Stimulated activated CD8-positive, alpha-beta memory T cell treated with anti-CD3 and anti-CD28 coated beads, Interleukin-7, amount 100 ng/mL, for 24 hours (primary cell): ENCODE results near the gene ALDH7A1.
"Not testable (repeated sequence)": the region's sequence is repeated elsewhere in the genome, so short reads cannot be mapped to it uniquely, and the experiment has no call there.

ENCODE experiments used
- DNase-seq: peaks from one replicate; pipeline ENCODE4 v3.0.0-alpha.2; 2020; ENCODE audit warnings: low read depth

The ALDH7A1 gene

DNA sequence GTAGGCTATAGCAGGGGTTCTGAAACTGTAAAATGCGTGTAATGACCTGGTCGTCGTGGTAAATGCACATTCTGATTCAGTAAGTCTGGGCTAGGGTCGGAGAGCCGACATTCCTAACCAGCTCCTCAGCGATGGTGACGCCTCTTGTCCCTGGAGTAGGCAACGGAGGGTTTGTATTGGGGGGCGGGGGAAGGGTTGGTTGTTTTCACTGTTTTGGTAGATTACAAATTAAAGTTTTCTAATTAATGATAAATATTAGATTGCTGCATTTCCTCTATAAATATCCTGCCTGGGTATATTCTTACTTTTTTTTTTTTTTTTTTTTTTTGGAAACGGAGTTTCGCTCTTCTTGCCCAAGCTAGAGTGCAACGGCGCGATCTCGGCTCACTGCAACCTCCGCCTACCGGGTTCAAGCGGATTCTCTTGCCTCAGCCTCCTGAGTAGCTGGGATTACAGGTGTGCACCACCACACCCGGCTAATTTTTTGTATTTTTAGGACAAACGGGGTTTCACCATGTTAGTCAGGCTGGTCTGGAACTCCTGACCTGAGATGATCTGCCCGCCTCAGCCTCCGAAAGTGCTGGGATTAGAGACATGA lies 566 bp upstream of the ALDH7A1 start:
- no peak for DNase-seq

DNA sequence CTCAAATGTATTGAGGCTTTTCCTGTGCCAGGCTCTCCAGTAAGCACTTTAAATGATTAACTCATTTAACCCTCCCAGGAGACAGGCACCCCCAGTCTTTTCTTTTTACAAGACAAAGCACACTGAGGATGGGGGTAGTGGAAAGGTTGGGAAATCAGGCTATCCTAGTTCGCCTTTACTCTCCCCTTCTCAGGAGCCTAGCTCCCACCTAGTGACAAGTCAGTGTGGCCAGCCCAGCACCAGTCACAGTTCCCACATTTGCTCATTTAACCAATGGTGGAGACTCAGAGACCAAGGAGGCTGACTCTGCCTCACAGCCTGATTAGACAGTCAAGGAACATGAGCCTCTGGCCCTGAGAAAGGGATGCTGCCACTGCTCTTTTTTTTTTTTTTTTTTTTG lies 3.5 kb downstream of the ALDH7A1 start:
- no peak for DNase-seq

DNA sequence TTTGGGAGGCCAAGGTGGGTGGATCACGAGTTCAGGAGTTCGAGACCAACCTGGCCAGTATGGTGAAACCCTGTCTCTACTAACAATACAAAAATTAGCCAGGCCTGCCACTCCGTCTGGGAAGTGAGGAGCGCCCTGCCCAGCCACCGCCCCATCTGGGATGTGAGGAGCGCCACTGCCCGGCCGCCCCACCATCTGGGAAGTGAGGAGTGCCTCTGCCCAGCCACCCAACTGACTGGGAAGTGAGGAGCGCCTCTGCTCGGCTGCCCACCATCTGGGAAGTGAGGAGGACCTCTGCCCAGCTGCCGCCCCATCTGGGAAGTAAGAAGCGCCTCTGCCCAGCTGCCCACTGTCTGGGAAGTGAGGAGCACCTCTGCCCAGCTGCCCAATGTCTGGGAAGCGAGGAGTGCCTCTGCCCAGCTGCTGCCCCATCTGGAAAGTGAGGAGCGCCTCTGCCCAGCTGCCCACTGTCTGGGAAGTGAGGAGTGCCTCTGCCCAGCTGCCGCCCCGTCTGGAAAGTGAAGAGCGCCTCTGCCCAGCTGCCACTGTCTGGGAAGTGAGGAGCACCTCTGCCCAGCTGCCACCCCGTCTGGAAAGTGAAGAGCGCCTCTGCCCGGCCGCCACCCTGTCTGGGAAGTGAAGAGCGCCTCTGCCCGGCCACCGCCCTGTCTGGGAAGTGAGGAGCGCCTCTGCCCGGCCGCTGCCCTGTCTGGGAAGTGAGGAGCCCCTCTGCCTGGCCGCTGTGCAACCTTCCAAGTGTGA lies 5.3 kb downstream of the ALDH7A1 start:
- DNase-seq = no peak

DNA sequence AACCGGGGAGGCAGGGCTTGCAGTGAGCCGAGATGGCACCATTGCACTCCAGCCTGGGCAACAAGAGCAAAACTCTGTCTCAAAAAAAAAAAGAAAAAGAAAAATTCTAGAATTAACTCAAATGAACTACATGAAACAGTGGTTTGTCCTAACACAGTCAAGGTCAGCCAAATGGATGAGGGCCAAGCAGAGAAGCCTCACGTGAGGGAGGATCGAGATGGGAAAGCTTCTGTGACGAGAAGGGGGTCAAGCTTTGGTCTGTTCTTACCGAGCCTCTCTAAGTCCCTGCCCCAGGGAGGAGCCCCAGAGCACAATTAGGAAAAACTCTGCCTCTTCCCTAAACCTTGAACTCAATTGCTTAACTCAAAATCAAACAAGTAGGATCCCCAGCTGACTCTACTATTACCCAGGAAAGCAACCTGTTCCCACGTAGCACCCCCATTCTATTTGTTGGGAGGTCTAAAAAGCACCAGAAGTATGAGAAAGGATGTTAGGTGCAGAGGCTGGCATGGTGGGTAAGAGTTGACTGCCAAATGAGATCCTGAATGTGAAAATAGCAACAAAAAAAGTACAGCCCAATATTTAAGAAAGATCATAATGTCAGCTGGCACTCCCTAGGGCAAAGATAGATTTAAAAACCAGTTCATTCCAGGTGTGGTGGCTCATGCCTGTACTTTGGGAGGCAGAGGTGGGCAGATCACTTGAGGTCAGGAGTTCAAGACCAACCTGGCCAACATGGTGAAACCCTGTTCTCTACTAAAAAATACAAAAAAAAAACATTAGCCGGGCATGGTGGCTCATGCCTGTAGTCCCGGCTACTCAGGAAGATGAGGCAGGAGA lies 7.2 kb downstream of the ALDH7A1 start:
- DNase-seq = no peak

DNA sequence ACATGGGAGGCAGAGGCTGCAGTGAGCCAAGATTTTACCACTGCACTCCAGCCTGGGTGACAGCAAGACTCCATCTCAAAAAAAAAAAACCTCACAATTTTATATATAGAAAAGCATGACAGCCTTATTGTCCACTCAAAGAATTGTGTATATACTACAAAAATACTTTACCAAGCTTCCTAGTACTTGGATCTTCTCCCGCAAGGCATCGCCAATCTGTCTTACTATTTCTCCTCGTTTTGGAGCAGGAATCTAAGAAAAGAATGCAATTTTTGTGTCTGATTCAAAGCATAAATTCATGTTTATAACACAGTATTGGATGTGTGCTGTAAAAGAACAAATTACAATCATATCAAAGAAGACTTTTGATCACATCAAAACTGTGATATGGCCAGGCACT lies 11.3 kb downstream of the ALDH7A1 start:
- no peak for DNase-seq

DNA sequence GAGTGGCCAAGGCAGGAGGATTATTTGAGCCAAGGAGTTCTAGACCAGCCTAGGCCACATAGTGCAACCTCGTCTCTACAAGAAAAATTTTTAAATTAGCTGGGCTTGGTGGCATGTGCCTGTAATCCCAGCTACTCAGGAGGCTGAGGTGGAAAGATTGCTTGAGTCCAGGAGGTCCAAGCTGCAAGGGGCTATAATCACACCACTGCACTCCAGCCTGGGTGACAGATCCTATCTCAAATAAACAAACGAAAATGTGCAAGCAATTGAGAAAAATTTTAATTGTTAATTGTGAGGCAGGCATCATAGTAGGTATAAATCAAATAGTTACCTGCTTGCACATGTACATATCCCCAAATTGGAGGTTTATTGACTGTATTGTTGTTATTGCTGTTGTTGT lies 15.3 kb downstream of the ALDH7A1 start:
- DNase-seq = no peak

DNA sequence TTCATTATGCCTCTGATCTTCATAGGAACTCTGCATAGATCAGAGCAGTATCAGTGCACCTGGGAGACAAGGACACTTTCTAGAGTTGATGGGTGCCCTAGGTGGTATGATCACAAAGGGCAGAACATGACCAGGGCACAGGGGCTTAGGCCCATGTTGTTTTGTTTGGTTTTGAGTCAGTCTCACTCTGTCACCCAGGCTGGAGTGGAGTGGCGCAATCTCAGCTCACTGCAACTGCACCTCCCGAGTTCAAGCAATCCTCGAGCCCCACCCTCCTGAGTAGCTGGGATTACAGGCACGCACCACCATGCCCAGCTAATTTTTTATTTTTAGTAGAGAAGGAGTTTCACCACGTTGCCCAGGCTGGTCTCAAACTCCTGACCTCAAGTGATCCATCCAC lies 17.6 kb downstream of the ALDH7A1 start:
- DNase-seq = no peak

DNA sequence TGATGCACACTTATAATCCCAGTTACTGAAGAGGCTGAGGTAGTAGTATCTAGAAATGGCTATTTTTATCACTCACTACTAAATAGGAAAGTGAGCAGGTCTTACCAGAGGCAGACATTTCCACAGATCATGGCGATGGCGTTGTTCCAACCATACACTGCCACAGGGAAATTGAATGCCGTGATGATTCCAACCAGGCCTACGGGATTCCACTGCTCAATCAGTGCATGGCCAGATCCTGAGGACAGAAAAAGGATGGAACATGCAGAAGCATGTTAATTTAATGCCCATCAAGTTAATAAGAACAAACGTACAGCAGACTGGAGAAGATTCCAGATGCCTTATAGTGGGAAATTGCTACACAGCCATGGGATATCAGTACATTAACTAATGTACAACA lies 18.0 kb downstream of the ALDH7A1 start:
- no peak for DNase-seq

DNA sequence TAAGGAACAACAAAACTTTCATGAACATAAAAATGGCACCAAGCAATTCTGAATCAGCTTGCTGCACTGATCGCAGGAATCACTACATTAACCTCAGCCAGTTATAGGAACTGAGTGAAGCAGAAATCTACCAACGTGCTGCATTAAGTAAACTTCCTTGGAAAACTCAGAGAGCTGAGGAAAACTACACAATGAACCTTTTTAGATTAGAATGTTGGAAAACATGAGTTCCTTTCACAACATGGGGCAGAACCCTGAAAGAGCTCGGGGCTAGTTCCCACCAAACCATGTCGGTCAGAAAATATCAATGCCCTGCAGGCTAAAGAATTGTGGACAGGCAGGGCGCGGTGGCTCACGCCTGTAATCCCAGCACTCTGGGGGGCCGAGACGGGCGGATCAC lies 19.4 kb downstream of the ALDH7A1 start:
- no peak for DNase-seq

DNA sequence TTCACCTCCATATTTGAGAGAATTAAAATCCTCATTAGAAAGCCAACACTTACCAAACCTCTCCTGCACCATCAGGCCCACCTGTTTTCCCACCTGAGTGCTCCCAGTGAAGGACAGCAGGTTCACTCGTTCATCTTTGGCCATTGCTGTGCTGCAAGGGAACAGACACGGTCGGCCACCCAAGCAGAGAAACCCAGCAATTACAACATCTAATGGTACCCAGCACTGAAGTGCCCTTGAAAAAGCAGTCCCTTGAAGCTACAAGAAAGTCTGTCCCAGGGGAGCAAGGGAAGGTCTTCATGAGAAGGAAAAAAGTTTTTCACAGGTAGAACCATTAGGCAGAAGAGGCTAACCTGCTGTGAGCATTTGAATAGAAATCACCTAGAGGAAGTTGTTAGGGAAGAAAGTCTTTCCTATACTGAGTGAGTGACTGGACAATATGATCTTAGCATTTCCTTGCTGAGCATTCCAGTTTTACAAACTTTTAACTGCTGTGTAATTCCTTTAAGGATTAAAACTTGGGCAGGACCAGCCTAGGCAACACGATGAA lies 26.7 kb downstream of the ALDH7A1 start:
- DNase-seq = no peak

DNA sequence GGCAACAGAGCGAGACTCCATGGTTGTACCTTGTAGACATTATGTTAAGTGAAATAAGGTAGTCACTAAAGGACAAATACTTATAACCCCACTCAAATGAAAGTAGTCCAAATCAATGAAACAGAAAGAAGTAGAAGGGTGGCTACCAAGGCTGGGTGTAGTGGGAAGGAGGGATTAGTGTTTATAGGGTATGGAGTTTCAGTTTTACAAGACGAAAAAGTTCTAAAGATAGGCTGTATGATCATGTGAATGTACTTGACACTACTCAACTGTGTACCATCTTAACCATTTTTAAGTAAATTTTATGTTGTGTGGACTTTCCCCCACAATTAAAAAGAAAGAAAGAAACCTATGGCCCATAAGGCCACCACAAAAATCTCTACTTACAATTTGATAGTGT lies 32.2 kb downstream of the ALDH7A1 start:
- no peak for DNase-seq

DNA sequence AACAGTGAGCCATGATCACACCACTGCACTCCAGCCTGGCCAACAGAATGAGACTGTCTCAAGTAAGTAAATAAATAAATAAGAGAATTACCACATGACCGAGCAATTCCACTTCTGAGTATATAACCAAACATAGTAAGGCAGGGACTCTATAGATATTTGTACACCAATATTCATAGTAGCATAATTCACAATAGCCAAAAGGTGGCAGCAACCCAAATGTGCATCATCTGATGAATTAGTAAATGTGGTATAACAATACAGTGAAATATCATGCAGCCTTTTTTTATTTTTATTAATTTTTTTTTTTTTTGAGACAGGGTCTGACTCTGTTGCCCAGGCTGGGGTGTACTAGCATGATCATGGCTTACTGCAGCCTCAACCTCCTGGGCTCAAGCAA lies 33.1 kb downstream of the ALDH7A1 start:
- DNase-seq = no peak

DNA sequence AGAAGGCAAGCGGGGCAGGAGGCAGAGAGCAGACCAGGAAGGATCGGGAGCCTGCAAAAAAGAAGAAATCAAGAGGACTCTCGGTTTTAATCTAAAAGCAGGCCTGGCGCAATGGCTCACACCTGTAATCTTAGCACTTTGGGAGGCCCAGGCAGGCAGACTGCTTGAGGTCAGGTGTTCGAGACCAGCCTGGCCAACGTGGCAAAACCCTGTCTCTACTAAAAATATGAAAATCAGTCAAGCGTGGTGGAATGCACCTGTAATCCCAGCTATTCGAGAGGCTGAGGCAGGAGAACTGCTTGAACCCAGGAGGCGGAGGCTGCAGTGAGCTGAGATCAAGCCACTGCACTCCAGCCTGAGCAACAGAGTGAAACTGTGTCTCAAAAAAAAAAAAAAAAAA lies 39.9 kb downstream of the ALDH7A1 start:
- not testable (repeated sequence) for DNase-seq

DNA sequence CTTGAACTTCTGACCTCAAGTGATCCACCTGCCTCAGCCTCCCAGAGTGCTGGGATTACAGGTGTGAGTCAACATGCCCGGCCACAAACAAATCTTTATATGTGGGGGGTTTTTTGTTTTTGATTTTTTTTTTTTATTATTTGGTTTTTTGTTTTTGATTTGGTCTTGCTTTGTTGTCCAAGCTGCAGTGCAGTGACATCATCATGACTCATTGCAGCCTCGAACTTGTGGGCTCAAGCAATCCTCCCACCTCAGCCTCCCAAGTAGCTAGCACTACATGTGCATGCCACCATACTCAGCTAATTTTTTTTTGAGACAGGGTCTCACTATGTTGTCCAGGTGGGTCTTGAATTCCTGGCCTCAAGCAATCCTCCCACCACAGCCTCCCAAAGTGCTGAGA lies 42.4 kb downstream of the ALDH7A1 start:
- no peak for DNase-seq

DNA sequence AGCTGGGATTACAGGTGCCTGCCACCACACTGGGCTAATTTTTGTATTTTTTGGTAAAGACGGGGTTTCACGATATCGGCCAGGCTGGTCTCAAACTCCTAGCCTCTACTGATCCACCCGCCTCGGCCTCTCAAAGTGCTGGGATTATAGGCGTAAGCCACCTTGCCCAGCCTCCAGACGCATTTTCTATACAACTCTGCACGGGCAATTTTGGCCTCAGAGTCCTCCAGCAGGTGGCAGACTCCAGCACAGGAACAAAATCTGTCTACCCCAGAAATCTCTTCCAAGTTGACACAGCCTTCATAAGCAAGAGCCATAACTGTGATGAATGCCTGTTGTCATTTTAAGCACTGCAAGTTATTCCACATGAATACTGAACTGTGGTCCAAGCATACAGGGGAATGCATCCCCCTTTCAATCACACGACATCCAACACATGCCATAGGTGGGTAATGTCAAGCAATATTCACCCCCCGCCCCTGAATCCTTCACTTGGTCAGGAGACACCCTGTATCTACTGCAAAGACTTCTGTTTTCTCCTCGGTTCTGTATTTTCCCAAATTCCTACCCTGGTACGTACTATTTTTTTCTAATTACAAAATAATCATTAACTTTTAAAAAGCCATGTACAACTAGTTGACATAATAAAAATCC lies 50.8 kb downstream of the ALDH7A1 start:
- no peak for DNase-seq

DNA sequence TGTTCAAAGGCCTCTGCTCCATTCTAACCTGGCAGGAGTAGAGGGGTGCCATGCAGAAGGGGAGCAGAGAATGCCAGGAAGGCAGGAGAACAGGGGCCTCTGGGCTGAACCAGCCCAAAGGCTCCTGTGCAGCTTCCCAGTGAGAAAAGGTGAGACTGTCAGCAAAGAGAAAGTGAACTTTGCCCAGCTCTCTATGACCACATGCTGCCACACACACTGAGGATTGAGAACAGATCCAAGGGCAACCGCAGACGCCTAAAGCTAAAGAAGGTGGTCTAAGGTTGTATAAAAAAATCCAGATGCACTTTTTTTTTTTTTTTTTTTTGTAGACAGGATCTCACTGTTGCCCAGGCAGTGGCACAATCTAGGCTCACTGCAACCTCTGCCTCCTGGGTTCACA lies 51.4 kb downstream of the ALDH7A1 start:
- DNase-seq = no peak

DNA sequence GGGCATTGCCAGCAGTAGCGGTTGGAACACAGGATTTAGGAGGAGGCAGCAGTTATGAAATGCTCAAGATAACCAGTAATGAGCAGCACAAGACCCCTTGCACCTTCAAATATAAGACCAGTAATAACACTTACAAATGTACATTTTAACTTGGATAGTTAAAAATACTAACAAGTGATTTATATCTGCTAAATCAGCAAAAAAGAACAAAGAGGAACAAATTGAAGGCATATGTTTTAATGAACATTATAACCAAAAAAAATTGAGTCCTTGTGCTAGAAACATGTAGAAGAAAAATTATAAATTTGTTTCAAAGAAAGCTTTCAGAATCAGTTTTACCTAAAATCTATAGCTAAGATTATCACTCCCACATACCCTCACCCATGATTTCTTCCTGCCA lies 52.0 kb downstream of the ALDH7A1 start:
- no peak for DNase-seq

DNA sequence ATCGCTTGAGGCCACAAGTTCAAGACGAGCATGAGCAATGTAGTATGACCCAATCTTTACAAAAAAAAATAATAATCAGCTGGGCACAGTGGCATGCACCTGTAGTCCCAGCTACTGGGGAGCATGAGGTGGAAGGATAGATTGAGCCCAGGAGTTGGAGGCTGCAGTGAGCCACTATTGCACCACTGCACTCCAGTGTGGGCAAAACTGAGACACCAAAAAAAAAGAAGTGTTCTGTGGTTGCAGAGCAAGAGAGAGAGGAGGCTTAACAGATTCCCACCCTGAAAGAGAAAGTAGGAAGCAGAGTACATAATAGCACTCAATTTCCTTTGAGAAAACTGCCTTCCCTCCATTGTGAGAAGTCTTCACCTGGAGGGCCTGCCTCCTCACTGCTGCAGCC lies 52.6 kb downstream of the ALDH7A1 start:
- DNase-seq = no peak

DNA sequence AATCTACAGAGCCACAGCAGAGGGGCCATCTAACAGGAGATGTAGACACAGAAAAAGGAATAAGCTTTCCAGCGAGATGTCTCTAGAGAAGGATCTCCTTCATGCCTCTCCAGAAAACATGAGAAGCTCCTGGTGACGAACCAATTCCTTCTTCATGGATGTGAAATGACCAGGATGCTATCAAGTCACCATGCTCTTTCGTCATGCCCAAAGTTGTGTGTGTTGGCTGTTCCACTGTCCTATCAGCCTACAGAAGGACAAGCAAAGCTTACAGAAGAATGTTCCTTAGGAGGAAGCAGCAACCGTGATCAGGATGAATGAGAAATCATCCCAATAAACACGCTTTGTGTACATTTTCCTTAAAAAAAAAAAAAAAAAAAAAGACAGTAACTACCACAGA lies 54.4 kb downstream of the ALDH7A1 start:
- DNase-seq = no peak

DNA sequence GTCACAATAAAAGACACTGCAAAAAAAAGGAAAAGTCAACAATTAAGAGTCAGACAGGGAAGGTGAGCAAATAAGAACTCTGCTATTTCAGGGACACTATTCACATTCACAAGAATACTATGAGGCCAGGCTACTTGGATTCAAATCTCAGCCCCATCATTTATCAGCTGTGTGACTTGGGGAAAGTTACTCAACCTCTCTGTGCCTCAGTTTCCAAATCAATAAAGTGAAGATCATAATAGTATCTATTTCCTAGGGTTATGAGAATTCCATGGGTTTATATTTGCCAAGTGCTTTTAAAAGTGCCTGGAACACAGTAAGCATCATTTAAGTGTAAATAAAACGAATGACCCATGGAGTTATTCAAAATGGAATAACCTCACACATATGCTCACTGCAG lies 56.4 kb downstream of the ALDH7A1 start:
- no peak for DNase-seq

DNA sequence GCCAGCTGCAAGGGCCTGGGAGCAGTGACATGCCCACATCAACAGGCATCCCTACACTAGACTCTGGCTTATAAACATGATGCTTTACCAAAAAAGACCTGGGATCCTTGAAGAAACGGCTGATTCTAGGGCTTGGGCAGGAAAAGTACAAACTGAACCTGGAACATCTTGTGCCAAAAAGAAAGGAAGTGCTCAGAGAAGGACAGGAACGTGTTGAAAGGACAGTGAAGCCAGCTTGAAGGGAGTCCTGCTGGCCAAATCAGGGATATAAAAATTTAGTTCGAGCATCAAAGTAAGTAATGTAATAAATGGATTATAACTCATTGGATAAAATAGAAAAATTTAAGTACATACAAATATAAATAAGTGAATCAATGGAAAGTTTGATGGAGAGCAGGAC lies 58.1 kb downstream of the ALDH7A1 start:
- no peak for DNase-seq

DNA sequence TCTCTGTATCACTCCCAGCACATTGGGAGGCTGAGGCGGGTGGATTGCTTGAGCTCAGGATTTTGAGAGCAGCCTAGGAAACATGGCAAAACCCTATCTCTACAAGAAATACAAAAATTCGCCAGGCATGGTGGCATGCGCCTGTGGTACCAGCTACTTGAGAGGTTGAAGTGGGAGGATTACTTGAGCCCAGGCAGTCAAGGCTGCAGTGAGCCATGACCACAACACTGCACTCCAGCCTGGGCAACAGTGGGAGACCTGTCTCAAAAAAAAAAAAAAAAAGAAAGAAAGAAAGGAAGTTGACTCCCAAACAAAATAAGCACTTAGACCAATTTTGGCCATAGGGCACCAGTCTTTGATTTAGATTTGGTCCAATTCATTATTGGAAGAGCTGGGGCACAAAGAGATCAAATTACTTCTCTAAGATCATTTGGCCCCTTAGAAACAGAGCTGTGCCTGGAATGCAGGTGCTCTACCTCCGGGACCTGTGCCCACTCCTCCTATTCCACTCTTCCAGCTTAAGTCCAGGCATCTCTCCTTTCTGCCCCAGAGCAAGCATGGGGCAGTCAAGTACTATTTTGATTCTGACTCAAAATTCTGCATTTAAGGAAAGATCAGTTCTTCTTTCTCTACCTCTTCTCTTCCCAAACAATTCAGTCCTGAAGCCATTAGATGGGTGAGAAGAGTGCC lies 59.0 kb downstream of the ALDH7A1 start:
- no peak for DNase-seq
